GM19324 (cell line): ENCODE data around the gene GJD4.

Experiments used
- ATAC-seq: cut with Tn5 transposase; IDR thresholded peaks from one replicate; pipeline ENCODE4 v1.9.1; 2021; ENCODE audit warnings: mild to moderate bottlenecking, moderate library complexity; ENCODE audit not compliant: unreplicated experiment, low FRiP score

GJD4 gene

GRCh38 chr10:35577926-35578617 is 27.1 kb upstream of the GJD4 start:
- ATAC-seq, result no peak

DNA sequence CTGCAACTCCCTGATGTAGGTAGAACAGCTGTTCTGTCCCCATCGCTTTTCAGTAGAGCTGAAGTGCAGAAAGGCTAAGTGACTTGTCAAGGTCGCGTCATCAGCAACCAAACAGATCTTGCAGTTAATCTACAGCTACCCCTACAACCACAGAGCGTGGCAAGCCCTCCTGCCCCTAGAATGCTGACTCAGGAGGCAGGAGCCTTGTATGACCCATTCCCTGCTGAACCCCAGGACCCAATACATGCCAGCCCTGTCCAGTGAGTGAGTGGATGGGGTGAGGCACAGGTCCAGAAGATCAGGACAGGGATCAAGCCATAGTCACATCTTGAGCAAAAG is 26.6 kb upstream of the GJD4 start:
- ATAC-seq, result no peak

DNA sequence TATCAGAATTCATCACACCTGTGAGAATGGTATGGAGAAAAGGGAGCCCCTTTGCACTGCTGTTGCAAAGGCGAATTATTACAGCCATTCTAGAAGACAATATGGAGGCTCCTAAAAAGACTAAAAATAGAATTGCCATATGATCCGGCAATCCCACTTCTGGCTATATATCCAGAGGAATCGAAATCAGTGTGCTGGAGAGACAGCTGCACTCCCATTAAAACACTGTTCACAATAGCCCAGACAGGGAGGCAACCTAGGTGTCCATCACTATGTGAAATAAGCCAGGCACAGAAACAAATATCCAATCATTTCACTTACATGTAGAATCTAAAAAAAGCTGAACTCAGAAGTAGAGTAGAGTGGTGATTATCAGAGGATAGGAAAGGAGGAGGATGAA is 26.0 kb upstream of the GJD4 start:
- no peak for ATAC-seq

GRCh38 chr10:35579726-35580422 is 25.3 kb upstream of the GJD4 start:
- ATAC-seq, result no peak

DNA sequence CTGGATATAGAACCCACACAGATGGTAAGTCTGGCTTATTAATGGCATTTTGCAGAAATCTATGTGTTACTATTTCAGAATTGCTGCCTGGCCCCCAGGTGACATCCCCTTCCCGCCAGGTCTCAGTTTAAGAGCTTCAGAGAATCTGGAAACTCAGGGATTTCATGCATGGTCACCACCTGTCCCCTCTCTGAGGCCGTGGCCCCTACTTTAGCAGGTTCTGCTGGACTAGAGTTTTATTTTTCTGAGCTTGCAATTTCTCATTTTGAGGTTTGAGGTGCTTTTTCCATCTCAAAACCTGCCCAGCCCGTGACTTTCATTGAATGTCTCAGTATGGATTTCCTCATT is 24.7 kb upstream of the GJD4 start:
- ATAC-seq, result no peak

GRCh38 chr10:35581655-35582054 is 23.5 kb upstream of the GJD4 start:
- no peak for ATAC-seq

- no peak for ATAC-seq
Observed at GRCh38 chr10:35584946-35585345, 20.2 kb upstream of the GJD4 start.

- no peak for ATAC-seq
Observed at GRCh38 chr10:35585356-35585755, 19.8 kb upstream of the GJD4 start.

GRCh38 chr10:35585903-35586535 is 19.1 kb upstream of the GJD4 start:
- ATAC-seq, result no peak

DNA sequence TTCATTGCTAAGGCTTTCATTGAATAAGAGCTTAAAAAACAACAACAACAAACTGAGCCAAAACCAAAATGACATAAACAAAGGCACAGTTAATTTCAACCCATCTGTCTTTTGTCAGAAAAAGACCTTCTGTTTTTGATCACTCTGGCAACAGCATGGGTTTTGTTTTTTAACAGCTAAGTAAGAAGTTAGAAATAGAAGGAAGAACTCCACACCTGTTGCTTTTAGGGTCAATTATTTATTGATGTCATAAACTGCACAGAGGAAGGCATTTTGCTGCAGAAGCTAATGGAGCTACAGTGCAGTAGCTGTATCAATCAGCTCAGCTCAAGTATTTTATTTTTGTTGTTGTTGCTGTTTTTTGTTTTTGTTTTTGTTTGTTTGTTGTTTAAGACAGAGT is 16.3 kb upstream of the GJD4 start:
- ATAC-seq, result no peak

GRCh38 chr10:35592441-35592840 is 12.7 kb upstream of the GJD4 start:
- ATAC-seq, result no peak

GRCh38 chr10:35594115-35595079 is 10.7 kb upstream of the GJD4 start:
- no peak for ATAC-seq

DNA sequence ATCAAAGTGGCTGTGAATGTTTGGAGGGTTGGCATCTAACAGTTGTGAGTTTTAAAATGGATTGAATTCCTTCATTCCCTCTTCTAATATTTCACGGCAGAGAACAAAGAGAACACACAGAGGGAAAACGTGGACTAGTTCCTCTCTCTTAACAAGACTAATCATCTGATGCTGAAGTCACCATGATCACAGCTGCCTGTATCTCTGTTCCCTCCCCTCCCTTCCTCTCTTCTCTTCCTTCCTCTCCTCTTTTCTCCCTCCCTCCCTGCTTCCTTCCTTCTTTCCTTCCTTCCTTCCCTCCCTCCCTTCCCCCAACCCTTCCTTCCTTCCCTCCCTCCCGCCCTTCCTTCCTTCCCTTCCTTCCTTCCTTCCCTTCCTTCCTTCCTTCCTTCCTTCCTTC is 10.0 kb upstream of the GJD4 start:
- no peak for ATAC-seq

DNA sequence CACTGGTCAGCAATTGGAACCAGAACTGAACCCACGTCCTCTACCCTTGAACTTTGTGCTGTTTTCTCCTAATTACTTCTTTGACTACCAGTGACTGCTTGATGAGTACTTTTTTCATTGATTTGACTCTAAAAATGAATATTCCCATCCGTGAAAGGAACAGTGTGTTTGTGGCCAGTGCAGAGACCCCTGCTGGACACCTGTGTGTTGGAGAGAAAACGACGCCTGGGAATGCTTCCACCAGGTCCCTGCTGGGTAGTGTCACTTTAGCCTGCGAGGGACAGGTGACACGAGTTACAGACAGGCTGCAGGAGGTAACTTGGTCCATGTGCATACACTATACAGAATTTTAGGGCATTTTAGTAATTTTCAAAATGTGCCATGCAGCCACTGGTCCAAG is 6.8 kb upstream of the GJD4 start:
- ATAC-seq, result no peak

- no peak for ATAC-seq
Observed at GRCh38 chr10:35600193-35600592, 4.9 kb upstream of the GJD4 start.

DNA sequence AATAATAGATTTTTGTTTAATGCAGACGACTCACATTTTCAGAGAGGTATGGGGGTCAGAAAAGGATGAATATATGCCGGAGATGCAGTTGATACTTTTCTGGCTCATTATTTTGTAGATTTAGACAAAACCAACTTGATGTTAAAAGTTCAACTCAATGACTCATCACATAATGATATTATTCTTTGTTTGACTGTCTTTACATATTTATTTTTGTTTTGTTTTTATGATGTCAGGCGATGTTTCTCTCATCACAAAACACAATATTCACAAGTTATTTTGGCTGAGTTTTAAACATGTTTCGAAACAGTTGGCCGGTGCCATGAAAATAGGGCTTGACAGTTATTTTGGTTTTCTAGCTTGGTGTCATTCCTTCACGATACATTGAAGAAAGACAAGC is 1.3 kb downstream of the GJD4 start:
- ATAC-seq, result no peak

- ATAC-seq, result no peak
Observed at GRCh38 chr10:35607475-35608327, 2.6 kb downstream of the GJD4 start.

- ATAC-seq, result no peak
Observed at GRCh38 chr10:35608328-35608672, 3.2 kb downstream of the GJD4 start.

- ATAC-seq, result no peak
Observed at GRCh38 chr10:35611750-35612149, 6.6 kb downstream of the GJD4 start.

DNA sequence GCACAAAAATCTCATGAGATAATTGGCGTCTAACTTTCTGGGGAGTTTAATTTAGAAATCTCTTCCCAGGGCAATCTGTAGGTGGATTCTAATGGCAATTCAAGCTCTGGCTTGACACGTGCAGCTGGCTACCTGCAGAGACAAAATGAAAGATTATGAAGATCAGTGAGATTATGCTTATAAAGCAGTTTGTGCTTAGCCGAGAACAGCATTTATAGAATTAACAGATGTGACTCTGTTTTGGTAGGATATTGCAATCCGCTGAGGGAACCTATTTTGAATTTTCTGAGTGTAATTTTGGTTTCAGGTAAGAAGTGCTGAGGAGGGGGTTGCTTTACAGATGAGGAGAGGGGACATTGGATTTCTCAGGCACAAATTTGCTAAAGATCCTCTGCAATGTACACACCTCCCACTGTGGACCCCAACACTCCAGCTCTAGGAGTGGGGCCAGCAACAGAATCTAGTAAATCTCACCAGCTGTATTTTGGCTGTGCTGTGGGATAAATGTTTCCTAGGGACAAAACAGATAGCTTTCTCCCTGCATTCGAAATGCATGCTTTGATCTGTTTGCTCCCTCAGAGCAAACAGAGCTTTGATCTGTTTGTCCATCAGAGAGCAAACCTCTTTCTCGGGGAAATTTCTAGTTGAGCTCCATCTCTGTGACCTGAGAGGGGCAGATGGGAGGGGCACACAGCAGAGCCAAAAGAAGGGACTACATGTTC is 7.4 kb downstream of the GJD4 start:
- ATAC-seq, result no peak
